Uterus (tissue), 4 donors: ENCODE measurements around the gene ECPAS. TPM values are rescaled to one million over a fixed set of nuclear protein-coding genes. Genes with fewer than 3 reads are reported as not detected.

Source experiments
- DNase-seq, 2 donors: peaks; one replicate each; pipeline ENCODE4 v3.0.0-alpha.2; 2019 to 2020
- H3K27ac ChIP-seq, 2 donors: fragments of 200-600 bp; sonication (generic); 1 replicate in 1 of 2; 2 replicates in 1 of 2; pipeline ENCODE4 v1.5.1; 2016 to 2018
- H3K27me3 ChIP-seq, 2 donors: fragments of 200-600 bp; sonication (generic); one replicate each; pipeline ENCODE4 v1.5.1; 2018 to 2019; ENCODE audit warnings: control low read depth in 1 of 2
- H3K36me3 ChIP-seq, 2 donors: fragments of 200-600 bp; sonication (generic); one replicate each; pipeline ENCODE4 v1.5.1; 2019; ENCODE audit warnings: control low read depth in 1 of 2
- H3K4me1 ChIP-seq, 2 donors: fragments of 200-600 bp; sonication (generic); one replicate each; pipeline ENCODE4 v1.5.1; 2018 to 2019; ENCODE audit warnings: control low read depth in 1 of 2
- H3K4me3 ChIP-seq, 2 donors: fragments of 200-600 bp; sonication (generic); 1 replicate in 1 of 2; 2 replicates in 1 of 2; pipeline ENCODE4 v1.5.1; 2018 to 2019; ENCODE audit warnings: mild to moderate bottlenecking in 1 of 2
- H3K9me3 ChIP-seq, 2 donors: fragments of 200-600 bp; sonication (generic); one replicate each; pipeline ENCODE4 v1.5.1; 2019; ENCODE audit warnings: control low read depth in 1 of 2
- CTCF ChIP-seq, 4 experiments: fragments of 200-600 bp in 2 of 4; fragments of 450-650 bp in 2 of 4; sonication (generic) in 2 of 4; IDR thresholded peaks; one replicate each; pipeline ENCODE4 v1.5.1; 2016 to 2019; ENCODE audit warnings: antibody characterized with exemption in 4 of 4, mild to moderate bottlenecking in 2 of 4, moderate library complexity in 1 of 4
- POLR2A ChIP-seq, 2 donors: fragments of 450-650 bp; IDR thresholded peaks; one replicate each; pipeline ENCODE4 v1.6.1; 2016; ENCODE audit warnings: antibody characterized with exemption in 2 of 2, mild to moderate bottlenecking in 1 of 2, moderate library complexity in 1 of 2
- intact Hi-C: fragments of 100-400 bp; cut with DNase I; formaldehyde crosslinking; loops from one replicate; pipeline ENCODE4 v1.15.1; 2023; ENCODE audit warnings: low total_unique reads
- total RNA-seq, 4 donors: library from RNA; depleted of rRNA in 3 of 4; stranded (reverse); fragments of >200 nt in 3 of 4; gene quantifications; one replicate each; pipeline versions ENCODE4 v1.1.0 to v1.2.4, GENCODE V29; 2014 to 2023
- donor health status: DM: yes; HTN: yes; CAD: no.

Gene ECPAS
- total RNA-seq, 4 donors from 2014 or later = 56.1 to 115 (median 84.4) TPM

DNA sequence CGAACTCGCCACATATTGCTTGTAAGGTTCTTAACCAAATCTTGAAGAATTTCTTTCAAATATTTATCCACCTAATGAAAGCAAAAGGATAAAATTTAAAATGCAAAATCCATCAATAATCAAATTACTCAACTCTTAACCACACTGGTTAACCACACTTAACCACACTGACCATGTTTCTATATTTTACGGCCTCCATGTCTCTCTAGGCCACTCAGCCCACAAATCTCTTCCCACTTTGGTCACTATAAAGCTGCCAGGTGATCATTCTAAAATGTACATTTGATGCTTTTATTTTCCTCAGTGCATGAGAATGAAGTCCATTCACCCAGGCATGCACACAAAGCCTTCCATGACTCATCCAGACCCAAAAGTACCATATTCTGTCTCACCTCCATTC, 97.8 kb downstream of the ECPAS start:
- H3K36me3 ChIP-seq = no peaks in the 10 kb centered on the region
- DNase-seq = no peak
- intact Hi-C loops = no loop called here
- H3K4me3 ChIP-seq = no peak overlapping the region
- H3K4me1 ChIP-seq = no peaks in the 10 kb centered on the region
- H3K9me3 ChIP-seq = no peaks in the 10 kb centered on the region
- TF ChIP-seq CTCF (IDR thresholded peaks at IDR 0.05) (no peak), POLR2A (IDR thresholded peaks at IDR 0.05) (no peak)
- no peak overlapping the region for H3K27ac ChIP-seq
- H3K27me3 ChIP-seq = no peaks in the 10 kb centered on the region

- intact Hi-C loops = no loop called here
- TF ChIP-seq POLR2A (IDR thresholded peaks at IDR 0.05) (no peak), CTCF (IDR thresholded peaks at IDR 0.05) (no peak)
Observed at GRCh38 chr9:111381006-111381405, 103.2 kb downstream of the ECPAS start.

GRCh38 chr9:111375817-111376564, 108.2 kb downstream of the ECPAS start:
- no peak overlapping the region for H3K27ac ChIP-seq
- H3K9me3 ChIP-seq = no peaks in the 10 kb centered on the region
- intact Hi-C loops = no loop called here
- no peaks in the 10 kb centered on the region for H3K4me1 ChIP-seq
- DNase-seq = no peak
- H3K27me3 ChIP-seq = no peaks in the 10 kb centered on the region
- no peaks in the 10 kb centered on the region for H3K36me3 ChIP-seq
- TF ChIP-seq POLR2A (IDR thresholded peaks at IDR 0.05) = no peak
- no peak for TF ChIP-seq CTCF (IDR thresholded peaks at IDR 0.05)
- H3K4me3 ChIP-seq = no peak overlapping the region

More at GRCh38 chr9:111381006-111381405, 103.2 kb downstream of the ECPAS start:
- no peaks in the 10 kb centered on the region for H3K9me3 ChIP-seq
- DNase-seq = no peak
- H3K27ac ChIP-seq = no peak overlapping the region
- no peaks in the 10 kb centered on the region for H3K4me1 ChIP-seq
- no peaks in the 10 kb centered on the region for H3K27me3 ChIP-seq
- H3K36me3 ChIP-seq = no peaks in the 10 kb centered on the region
- no peak overlapping the region for H3K4me3 ChIP-seq

DNA sequence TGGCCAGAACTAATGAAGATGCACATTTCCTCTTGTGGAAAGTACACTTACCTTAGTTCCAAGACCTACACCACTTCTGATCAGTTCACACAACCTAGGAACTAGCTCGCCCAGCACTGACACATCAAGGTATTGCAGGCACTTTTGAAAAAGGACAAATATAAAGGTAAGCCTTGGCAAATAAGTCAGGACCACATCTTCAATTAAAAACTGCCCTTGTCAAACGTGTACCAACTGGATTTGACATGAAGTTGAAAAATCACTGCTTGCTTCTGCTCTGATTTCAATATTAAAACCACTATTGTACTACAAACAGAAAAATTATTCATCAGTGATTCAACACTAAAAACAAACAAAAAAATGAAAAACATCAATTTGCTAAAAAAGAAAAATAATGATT, 109.1 kb downstream of the ECPAS start:
- H3K36me3 ChIP-seq = no peaks in the 10 kb centered on the region
- intact Hi-C loops = no loop called here
- no peak for TF ChIP-seq CTCF (IDR thresholded peaks at IDR 0.05)
- no peak for TF ChIP-seq POLR2A (IDR thresholded peaks at IDR 0.05)

GRCh38 chr9:111372297-111372696, 111.9 kb downstream of the ECPAS start:
- no peaks in the 10 kb centered on the region for H3K36me3 ChIP-seq
- intact Hi-C loops = no loop called here
- no peaks in the 10 kb centered on the region for H3K4me1 ChIP-seq
- H3K9me3 ChIP-seq = no peaks in the 10 kb centered on the region
- DNase-seq = no peak
- TF ChIP-seq POLR2A (IDR thresholded peaks at IDR 0.05) (no peak), CTCF (IDR thresholded peaks at IDR 0.05) (no peak)
- H3K4me3 ChIP-seq = no peak overlapping the region
- no peaks in the 10 kb centered on the region for H3K27me3 ChIP-seq
- no peak overlapping the region for H3K27ac ChIP-seq

More for the DNA sequence above, 109.1 kb downstream of the ECPAS start:
- Histone ChIP-seq H3K27ac (no peak overlapping the region), H3K9me3 (no peaks in the 10 kb centered on the region), H3K4me3 (no peak overlapping the region), H3K4me1 (no peaks in the 10 kb centered on the region), H3K27me3 (no peaks in the 10 kb centered on the region)
- no peak for DNase-seq
